Measurements from ENCODE around the gene ADAMTSL1.
"Not testable (repeated sequence)": the region's sequence is repeated elsewhere in the genome, so short reads cannot be mapped to it uniquely, and the experiment has no call there.

Gene ADAMTSL1

DNA sequence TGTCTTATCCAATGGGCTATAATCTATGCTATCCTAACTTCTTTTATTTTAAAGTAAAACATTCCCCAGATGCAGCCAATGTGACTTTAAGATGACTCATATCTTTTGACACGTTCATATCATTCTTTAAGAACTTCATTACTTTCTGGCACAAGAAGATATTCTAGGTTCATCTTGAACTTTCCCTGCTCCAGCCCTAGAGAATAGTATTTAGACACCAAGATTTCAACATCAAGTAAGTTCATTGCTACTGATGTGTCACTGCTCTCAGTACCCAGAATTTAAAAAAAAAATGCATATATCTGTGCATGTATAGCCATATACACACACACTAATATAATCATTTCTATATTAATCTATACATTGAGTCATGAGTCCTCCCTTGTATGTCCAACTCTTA lies 383.8 kb downstream of the ADAMTSL1 start:
- no peak for DNase-seq (ENCODE audit: low spot score)

- peak; percentile 12 for DNase-seq (ENCODE audit: low spot score)
Measured at GRCh38 chr9:18861609-18862544, 387.9 kb downstream of the ADAMTSL1 start.

GRCh38 chr9:18863791-18864190 lies 389.8 kb downstream of the ADAMTSL1 start:
- DNase-seq (ENCODE audit: low spot score), result no peak

DNA sequence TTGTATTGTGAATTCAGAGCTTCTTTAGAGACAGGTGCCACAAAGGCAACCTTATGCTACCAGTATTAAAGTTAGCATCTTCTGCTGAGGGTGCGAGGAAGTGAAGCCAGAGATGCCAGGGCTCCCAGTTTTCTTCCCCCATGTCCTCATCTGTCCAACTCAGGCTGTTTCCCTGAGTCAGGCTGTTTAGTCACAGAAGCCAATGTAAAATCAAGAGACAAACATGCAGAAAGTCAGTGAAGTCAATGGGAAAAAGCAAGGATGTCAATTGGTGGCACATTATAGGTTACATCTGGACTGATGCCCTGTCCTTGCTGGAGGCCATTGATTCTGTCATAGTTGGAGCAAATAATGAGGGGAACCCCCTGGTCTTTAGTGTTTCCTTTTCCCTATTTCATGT lies 390.6 kb downstream of the ADAMTSL1 start:
- no peak for DNase-seq (ENCODE audit: low spot score)

DNA sequence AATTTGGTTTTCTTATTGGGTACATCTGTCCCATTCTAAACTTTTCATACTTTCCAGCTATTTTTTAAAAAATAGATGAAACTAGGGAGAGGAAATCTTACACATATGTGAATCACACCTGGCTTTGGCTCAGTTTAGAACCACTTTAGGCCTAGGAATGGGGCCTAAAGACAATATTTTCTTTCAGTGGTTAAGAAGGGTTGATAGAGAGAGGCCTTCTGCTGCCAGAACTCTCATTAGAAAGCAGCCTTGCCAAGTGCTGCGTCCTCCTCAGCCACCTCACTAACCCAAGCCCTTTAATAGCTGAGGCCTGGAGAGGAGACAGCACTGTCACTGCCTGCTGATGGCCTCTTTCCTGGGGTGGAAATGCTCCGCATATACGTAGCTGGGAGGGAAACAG lies 391.6 kb downstream of the ADAMTSL1 start:
- DNase-seq (ENCODE audit: low spot score), result no peak

GRCh38 chr9:18866121-18866831 lies 392.3 kb downstream of the ADAMTSL1 start:
- DNase-seq (ENCODE audit: low spot score), result no peak

DNA sequence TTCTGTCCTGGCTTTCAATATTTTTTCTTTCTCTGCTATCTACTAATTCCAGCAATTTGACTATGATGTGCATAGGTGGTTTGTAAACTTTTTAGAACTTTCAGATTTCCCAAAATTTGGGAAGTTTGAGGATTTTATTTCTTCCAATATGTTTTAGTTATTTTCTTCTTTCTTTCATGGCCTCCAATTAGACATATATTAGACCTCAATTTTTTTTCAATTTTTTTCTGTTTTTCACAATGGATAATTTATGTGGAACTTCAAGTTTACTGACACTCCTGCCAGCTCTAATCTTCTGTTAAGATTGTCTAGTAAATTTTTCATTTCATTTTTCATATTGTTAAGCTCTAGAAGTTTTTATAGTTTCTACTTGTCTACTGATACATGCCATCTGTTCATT lies 395.8 kb downstream of the ADAMTSL1 start:
- DNase-seq (ENCODE audit: low spot score), result no peak

DNA sequence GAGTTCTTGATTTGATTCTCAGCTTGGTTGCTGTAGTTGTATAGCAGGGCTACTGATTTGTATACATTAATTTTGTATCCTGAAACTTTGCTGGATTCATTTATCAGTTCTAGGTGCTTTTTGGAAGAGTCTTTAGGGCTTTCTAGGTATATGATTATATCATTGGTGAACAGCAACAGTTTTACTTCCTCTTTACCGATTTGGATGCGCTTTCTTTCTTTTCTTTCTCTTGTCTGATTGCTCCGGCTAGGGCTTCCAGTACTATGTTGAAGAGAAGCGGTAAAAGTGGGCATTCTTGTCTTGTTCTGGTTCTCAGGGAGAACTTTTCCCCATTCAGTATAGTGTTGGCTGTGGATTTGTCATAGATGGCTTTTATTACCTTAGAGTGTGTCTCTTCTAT lies 400.1 kb downstream of the ADAMTSL1 start:
- DNase-seq (ENCODE audit: low spot score), result no peak

GRCh38 chr9:18874990-18875389 lies 401.0 kb downstream of the ADAMTSL1 start:
- not testable (repeated sequence) for DNase-seq (ENCODE audit: low spot score)

DNA sequence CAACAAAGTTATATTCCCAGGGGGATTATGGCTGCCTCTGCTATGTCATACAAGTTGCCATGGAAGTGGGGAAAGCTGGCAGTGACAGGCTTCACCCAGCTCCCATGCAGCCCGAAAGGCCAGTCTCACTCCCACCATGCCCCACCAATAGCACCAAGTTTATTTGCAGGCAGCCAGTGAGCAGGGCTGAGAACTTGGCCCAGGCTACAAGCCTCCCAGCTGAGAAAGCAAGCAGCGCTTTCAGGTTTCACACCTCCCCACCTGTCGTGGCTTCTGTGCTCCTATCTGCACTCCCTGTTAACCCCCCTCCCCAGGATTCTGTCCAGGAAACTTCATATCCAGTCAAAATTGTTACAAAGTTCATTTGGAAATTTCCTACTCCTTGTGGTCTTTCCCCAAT lies 404.0 kb downstream of the ADAMTSL1 start:
- no peak for DNase-seq (ENCODE audit: low spot score)

DNA sequence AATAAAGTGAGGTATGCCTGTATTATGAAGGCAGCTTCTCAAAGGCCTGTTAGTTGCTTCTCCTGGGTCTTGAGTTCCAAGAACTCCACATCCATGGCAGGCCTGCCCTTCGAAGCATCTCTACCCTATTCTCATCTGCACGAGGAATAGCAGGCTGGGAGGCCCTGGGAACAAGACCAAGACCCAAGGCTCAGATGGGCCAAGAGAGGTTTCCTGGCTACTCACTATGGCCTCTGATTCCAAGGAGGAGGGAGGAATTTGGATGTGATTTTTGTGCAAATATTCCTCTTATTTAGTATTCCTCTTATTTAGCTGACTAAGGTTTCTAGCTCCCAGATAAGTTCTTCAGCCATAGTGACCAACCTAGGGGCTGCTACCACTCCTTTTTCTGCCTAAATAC lies 407.8 kb downstream of the ADAMTSL1 start:
- DNase-seq (ENCODE audit: low spot score), result no peak

DNA sequence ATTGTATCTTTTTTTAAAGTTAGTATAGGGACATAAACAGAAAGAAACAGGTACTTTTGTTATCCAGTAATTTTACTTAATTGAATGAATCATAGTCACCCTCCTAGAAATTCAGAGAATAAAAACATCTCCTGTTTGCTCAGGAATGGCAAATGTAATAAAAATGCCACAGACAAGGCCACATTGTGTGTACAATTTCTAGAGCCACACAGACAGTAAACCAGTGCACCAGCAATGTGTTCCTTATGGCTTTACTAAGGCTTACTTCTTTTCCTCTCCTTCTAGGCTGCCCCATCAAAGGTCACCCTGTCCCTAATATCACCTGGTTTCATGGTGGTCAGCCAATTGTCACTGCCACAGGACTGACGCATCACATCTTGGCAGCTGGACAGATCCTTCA lies 413.6 kb downstream of the ADAMTSL1 start:
- DNase-seq (ENCODE audit: low spot score), result no peak

DNA sequence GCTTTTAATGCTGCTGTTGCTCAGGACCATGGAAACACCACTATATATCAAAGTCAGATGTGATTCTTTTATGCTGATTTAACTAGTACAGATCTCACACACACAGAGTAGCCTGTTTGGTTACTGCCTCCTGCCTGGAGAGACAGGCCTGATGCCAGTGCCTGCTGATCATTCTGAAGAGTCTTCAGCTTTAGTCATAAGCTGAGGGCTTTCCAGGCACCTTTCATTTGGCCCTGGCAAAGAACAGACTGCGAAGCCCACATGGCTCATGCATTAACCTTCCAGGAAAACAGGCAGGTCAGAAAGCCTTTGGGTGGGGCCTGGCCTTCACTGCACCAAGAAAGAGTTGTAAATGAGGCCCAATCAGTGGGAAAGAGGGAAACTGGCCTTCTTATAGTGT lies 414.3 kb downstream of the ADAMTSL1 start:
- no peak for DNase-seq (ENCODE audit: low spot score)

GRCh38 chr9:18889550-18889949 lies 415.6 kb downstream of the ADAMTSL1 start:
- no peak for DNase-seq (ENCODE audit: low spot score)

DNA sequence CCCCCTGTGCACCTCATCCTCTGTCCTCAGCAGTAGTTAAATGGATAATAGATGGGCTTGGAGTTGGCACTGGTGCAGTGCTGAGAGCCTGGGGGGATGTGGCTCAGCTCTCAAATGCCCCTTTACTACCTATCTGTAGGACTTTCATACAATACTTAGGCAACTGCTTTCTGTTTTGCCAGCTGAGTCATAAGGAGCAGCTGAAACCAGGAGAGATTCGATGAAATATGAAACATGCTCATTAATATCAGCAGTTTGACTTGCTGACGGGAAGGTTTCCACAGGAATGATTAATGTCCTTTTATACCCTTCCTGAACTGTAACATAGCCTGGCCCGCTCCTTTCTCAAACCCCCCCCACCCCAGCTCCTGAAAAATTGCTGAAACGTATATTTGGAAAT lies 416.4 kb downstream of the ADAMTSL1 start:
- no peak for DNase-seq (ENCODE audit: low spot score)

- DNase-seq (ENCODE audit: low spot score), result no peak
Measured at GRCh38 chr9:18891946-18892670, 418.2 kb downstream of the ADAMTSL1 start.

DNA sequence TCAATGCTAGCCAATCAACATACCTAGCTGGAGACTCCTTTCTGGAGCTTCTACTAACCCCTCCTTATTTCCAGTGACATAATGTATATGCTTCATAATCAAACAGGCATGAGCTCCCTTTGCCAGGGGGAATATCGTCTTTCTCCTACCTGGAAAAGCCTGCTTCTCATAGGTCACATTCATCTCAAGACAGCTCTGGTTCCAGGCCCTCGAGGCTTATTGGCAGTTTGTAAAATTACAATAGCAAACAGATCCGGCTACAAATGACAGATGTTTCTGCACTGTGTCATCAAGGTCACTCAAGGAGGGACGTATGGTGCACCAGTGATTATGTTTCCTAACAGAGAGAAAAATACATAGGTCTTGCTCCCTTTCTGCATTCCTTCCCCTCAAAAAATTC lies 419.1 kb downstream of the ADAMTSL1 start:
- no peak for DNase-seq (ENCODE audit: low spot score)

GRCh38 chr9:18893491-18893890 lies 419.5 kb downstream of the ADAMTSL1 start:
- DNase-seq (ENCODE audit: low spot score), result no peak

DNA sequence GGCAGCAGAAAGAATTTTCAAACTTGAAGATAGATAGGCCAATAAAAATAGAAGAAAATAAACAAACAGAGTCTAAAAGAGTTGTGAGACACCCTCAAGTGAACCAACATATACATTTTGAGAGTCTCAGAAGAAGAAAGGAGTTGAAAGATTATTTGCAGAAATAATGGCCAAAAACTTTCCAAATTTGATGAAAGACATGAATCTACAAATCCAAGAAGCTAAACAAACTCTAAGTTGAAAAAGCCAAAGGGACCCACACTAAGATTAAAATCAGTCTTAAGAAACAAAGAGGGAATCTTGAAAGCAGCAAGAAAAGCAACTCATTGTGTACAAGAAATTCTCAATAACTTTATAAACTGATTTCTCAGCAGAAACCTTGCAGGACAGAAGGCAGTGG lies 422.1 kb downstream of the ADAMTSL1 start:
- no peak for DNase-seq (ENCODE audit: low spot score)

DNA sequence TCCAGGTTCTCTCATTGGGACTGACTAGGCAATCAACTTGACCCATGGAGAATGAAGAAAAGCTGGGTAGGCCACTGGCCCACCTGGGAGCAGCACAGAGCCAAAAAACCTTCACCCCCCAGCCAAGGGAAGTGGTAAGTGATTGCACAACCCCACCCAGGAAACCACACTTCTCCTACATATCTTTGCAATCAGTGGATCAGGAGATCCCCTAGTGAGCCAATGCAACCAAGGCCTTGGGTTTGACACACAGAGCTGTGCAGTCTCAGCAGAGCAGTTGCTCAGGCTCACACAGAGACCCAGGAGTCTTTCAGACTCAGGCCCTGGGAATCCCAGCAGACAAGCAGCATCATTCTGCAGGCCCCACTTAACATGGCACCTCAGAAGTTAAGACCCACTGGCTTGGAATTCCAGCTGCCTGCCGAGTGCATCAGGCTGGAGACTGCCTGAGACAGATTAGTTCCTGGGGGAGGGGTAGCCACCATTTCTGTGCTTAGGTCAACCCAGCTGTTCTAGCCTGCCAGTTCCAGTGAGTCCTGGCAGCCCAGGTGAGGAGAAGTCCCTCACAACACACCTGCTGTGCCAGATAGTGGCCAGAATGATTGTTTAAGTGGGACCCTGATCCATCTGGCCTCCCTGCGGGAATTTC lies 422.7 kb downstream of the ADAMTSL1 start:
- DNase-seq (ENCODE audit: low spot score), result no peak

DNA sequence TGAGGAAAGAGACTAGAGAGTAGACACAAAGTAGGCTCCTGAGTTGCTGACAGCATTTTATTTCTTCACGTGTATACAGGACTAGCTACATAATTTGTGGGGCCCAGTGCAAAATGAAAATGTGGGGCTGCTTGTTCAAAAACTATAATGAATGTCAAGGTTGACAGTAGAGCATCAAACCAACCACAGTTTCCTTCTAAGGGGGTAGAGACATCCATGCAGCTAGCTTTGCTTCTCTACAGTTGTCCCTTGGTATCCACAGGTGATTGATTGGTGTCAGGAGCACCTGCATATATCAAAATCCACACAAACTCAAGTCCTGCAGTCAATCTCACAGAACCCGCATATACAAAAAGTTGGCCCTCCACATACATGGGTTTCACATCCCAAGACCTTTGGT lies 429.5 kb downstream of the ADAMTSL1 start:
- no peak for DNase-seq (ENCODE audit: low spot score)
